ENCODE data around the gene EGFL6.

Gene EGFL6

GRCh38 chrX:13569479-13570260, at the start of gene EGFL6:
Gene EGFL6, plus strand, starts transcription at chrX:13569601. Its CDS starts 261 bp downstream, at chrX:13569862.
- no peak for DNase-seq (ENCODE audit: low read depth)

GRCh38 chrX:13520351-13520750, 49.0 kb upstream of the EGFL6 start:
- DNase-seq (ENCODE audit: low read depth): no peak

GRCh38 chrX:13520936-13521335, 48.5 kb upstream of the EGFL6 start:
- no peak for DNase-seq (ENCODE audit: low read depth)

- DNase-seq (ENCODE audit: low read depth): no peak
Measured at GRCh38 chrX:13522811-13523210, 46.6 kb upstream of the EGFL6 start.

GRCh38 chrX:13533726-13534125, 35.7 kb upstream of the EGFL6 start:
- no peak for DNase-seq (ENCODE audit: low read depth)

- DNase-seq (ENCODE audit: low read depth): no peak
Measured at GRCh38 chrX:13535376-13536165, 33.8 kb upstream of the EGFL6 start.

GRCh38 chrX:13536551-13536950, 32.9 kb upstream of the EGFL6 start:
- DNase-seq (ENCODE audit: low read depth): no peak

- no peak for DNase-seq (ENCODE audit: low read depth)
Measured at GRCh38 chrX:13538414-13538813, 31.0 kb upstream of the EGFL6 start.

GRCh38 chrX:13540602-13541001, 28.8 kb upstream of the EGFL6 start:
- no peak for DNase-seq (ENCODE audit: low read depth)

GRCh38 chrX:13545726-13546125, 23.7 kb upstream of the EGFL6 start:
- no peak for DNase-seq (ENCODE audit: low read depth)

- no peak for DNase-seq (ENCODE audit: low read depth)
Measured at GRCh38 chrX:13547671-13548070, 21.7 kb upstream of the EGFL6 start.

GRCh38 chrX:13550346-13550745, 19.1 kb upstream of the EGFL6 start:
- no peak for DNase-seq (ENCODE audit: low read depth)

- DNase-seq (ENCODE audit: low read depth): no peak
Measured at GRCh38 chrX:13551610-13552009, 17.8 kb upstream of the EGFL6 start.

- DNase-seq (ENCODE audit: low read depth): no peak
Measured at GRCh38 chrX:13552892-13553291, 16.5 kb upstream of the EGFL6 start.

- DNase-seq (ENCODE audit: low read depth): no peak
Measured at GRCh38 chrX:13565511-13565910, 3.9 kb upstream of the EGFL6 start.

- DNase-seq (ENCODE audit: low read depth): no peak
Measured at GRCh38 chrX:13570261-13570605, 832 bp downstream of the EGFL6 start.

- DNase-seq (ENCODE audit: low read depth): no peak
Measured at GRCh38 chrX:13571136-13571535, 1.7 kb downstream of the EGFL6 start.

GRCh38 chrX:13574600-13574999, 5.2 kb downstream of the EGFL6 start:
- no peak for DNase-seq (ENCODE audit: low read depth)

GRCh38 chrX:13579661-13580060, 10.3 kb downstream of the EGFL6 start:
- no peak for DNase-seq (ENCODE audit: low read depth)

- no peak for DNase-seq (ENCODE audit: low read depth)
Measured at GRCh38 chrX:13581554-13581953, 12.2 kb downstream of the EGFL6 start.

- no peak for DNase-seq (ENCODE audit: low read depth)
Measured at GRCh38 chrX:13587786-13588477, 18.5 kb downstream of the EGFL6 start.

- no peak for DNase-seq (ENCODE audit: low read depth)
Measured at GRCh38 chrX:13590207-13590606, 20.8 kb downstream of the EGFL6 start.

GRCh38 chrX:13590914-13591313, 21.5 kb downstream of the EGFL6 start:
- no peak for DNase-seq (ENCODE audit: low read depth)
